Mesenchymal stem cell (in vitro differentiated cells and primary cell): Measurements from ENCODE around the gene RSF1.
A peak's percentile ranks its signal among the peaks of the same experiment; 100 is the strongest.

Experiments used
- DNase-seq: peaks from one replicate; pipeline ENCODE4 v3.0.0-alpha.2; 2013
- H2AFZ ChIP-seq: one replicate; pipeline ENCODE4 v1.6.1; 2013; ENCODE audit warnings: low read depth, mild to moderate bottlenecking, control low read depth, inconsistent platforms, low read length, moderate library complexity
- H2AK5ac ChIP-seq: 2 replicates; pipeline ENCODE4 v1.6.1; 2013; ENCODE audit warnings: low read length, moderate library complexity, mild to moderate bottlenecking, inconsistent platforms; ENCODE audit not compliant: severe bottlenecking
- H2BK120ac ChIP-seq: one replicate; pipeline ENCODE4 v1.6.1; 2013; ENCODE audit warnings: low read depth, mild to moderate bottlenecking, inconsistent platforms, low read length, moderate library complexity
- H2BK12ac ChIP-seq, 2 experiments: one replicate each; pipeline ENCODE4 v1.6.1; 2013; ENCODE audit warnings: inconsistent platforms in 2 of 2, low read length in 2 of 2, mild to moderate bottlenecking in 2 of 2, moderate library complexity in 2 of 2, control low read depth in 1 of 2
- H2BK15ac ChIP-seq: one replicate; pipeline ENCODE4 v1.6.1; 2013; ENCODE audit warnings: mild to moderate bottlenecking, low read depth, inconsistent platforms; ENCODE audit not compliant: poor library complexity, severe bottlenecking
- H2BK5ac ChIP-seq: 2 replicates; pipeline ENCODE4 v1.6.1; 2013; ENCODE audit warnings: low read depth, mild to moderate bottlenecking, low read length, control low read depth, inconsistent platforms; ENCODE audit not compliant: poor library complexity, severe bottlenecking
- H3K14ac ChIP-seq, 2 experiments: one replicate each; pipeline ENCODE4 v1.6.1; 2013; ENCODE audit warnings: inconsistent platforms in 2 of 2, low read length in 2 of 2, control low read depth in 1 of 2, mild to moderate bottlenecking in 1 of 2, moderate library complexity in 1 of 2
- H3K18ac ChIP-seq, 2 experiments: one replicate each; pipeline ENCODE4 v1.6.1; 2013; ENCODE audit warnings: inconsistent platforms in 2 of 2, low read length in 2 of 2, control low read depth in 1 of 2, low read depth in 1 of 2, mild to moderate bottlenecking in 1 of 2
- H3K23ac ChIP-seq, 2 experiments: one replicate each; pipeline ENCODE4 v1.6.1; 2013; ENCODE audit warnings: inconsistent platforms in 2 of 2, low read length in 2 of 2, mild to moderate bottlenecking in 2 of 2, moderate library complexity in 2 of 2, control low read depth in 1 of 2
- H3K27ac ChIP-seq: 2 replicates; pipeline ENCODE4 v1.5.1; 2013; ENCODE audit warnings: mild to moderate bottlenecking, moderate library complexity, low read length, control low read depth, inconsistent platforms; ENCODE audit not compliant: poor library complexity, severe bottlenecking
- H3K27me3 ChIP-seq, 2 experiments: 2 replicates each; pipeline versions ENCODE4 v1.6.1 to v1.7.0; 2013; ENCODE audit warnings: low read length in 2 of 2, mild to moderate bottlenecking in 2 of 2, moderate library complexity in 2 of 2, control low read depth in 1 of 2, inconsistent platforms in 1 of 2; ENCODE audit not compliant: control insufficient read depth in 1 of 2, insufficient read depth in 1 of 2
- H3K36me3 ChIP-seq, 2 experiments: 2 replicates each; pipeline versions ENCODE4 v1.6.1 to v1.7.0; 2013; ENCODE audit warnings: low read length in 2 of 2, control low read depth in 1 of 2, inconsistent platforms in 1 of 2, low read depth in 1 of 2, mild to moderate bottlenecking in 1 of 2; ENCODE audit not compliant: insufficient read depth in 2 of 2, control insufficient read depth in 1 of 2
- H3K4ac ChIP-seq, 2 experiments: one replicate each; pipeline ENCODE4 v1.6.1; 2013; ENCODE audit warnings: inconsistent platforms in 2 of 2, low read length in 2 of 2, mild to moderate bottlenecking in 2 of 2, moderate library complexity in 2 of 2, control low read depth in 1 of 2, low read depth in 1 of 2
- H3K4me1 ChIP-seq: 2 replicates; pipeline ENCODE4 v1.6.1; 2013; ENCODE audit warnings: low read depth, low read length, control low read depth; ENCODE audit not compliant: control insufficient read depth, insufficient read depth
- H3K4me2 ChIP-seq: 2 replicates; pipeline ENCODE4 v1.6.1; 2013; ENCODE audit warnings: low read length, mild to moderate bottlenecking, inconsistent platforms; ENCODE audit not compliant: poor library complexity, severe bottlenecking
- H3K4me3 ChIP-seq, 2 experiments: 2 replicates each; pipeline versions ENCODE4 v1.5.1 to v1.7.0; 2013; ENCODE audit warnings: low read length in 2 of 2, mild to moderate bottlenecking in 2 of 2, control low read depth in 1 of 2, low read depth in 1 of 2; ENCODE audit not compliant: insufficient read depth in 1 of 2
- H3K79me1 ChIP-seq: replicated peaks from 2 replicates; pipeline ENCODE4 v1.6.1; 2013; ENCODE audit warnings: mild to moderate bottlenecking, control low read depth, low read length, inconsistent platforms; ENCODE audit not compliant: poor library complexity, severe bottlenecking
- H3K9ac ChIP-seq: 2 replicates; pipeline ENCODE4 v1.7.0; 2013; ENCODE audit warnings: mild to moderate bottlenecking, low read length, moderate library complexity
- H3K9me3 ChIP-seq: 2 replicates; pipeline ENCODE4 v1.7.0; 2013; ENCODE audit warnings: mild to moderate bottlenecking, low read length; ENCODE audit not compliant: control insufficient read depth
- H4K8ac ChIP-seq: one replicate; pipeline ENCODE4 v1.6.1; 2013; ENCODE audit warnings: inconsistent platforms, mild to moderate bottlenecking, low read length, moderate library complexity
- H4K91ac ChIP-seq: one replicate; pipeline ENCODE4 v1.6.1; 2013; ENCODE audit warnings: mild to moderate bottlenecking, low read length, inconsistent platforms
- WGBS: methylation state at CpG from one replicate; pipeline ENCODE4 v1.1.7; 2013; ENCODE audit warnings: mixed read lengths; 5-methylcytosine and 5-hydroxymethylcytosine counted together

The RSF1 gene

DNA sequence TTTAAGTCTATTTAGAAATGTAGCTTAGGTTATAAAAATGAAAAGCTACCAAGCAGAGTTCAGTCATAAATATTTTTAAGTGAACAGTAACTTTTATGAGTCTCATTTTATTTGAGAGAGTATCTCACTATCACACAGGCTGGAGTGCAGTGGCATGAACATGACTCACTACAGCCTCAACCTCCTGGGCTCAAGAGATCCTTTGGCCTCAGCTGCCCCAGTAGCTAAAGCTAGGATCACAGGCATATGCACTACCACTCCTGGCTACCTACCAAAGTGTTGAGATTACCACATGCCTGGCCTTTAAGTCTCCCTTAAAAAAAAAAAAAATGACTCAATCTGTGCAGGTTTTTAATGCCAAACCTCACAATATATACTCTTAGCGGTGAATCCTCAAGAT, 148.3 kb downstream of the RSF1 start:
- Histone ChIP-seq H3K36me3 (peaks cover 25 to 87% of the 10 kb centered on the region in 2 experiments), H4K91ac (no peak overlapping the region), H3K23ac (no peak overlapping the region), H3K27ac (no peak overlapping the region), H2AFZ (no peak overlapping the region), H3K4me2 (no peak overlapping the region), H3K14ac (no peak overlapping the region), H3K18ac (no peak overlapping the region), H3K4me1 (peaks cover 2% of the 10 kb centered on the region), H2BK120ac (no peak overlapping the region), H3K4me3 (no peak overlapping the region), H3K79me1 (peaks cover 3% of the 10 kb centered on the region), H3K27me3 (no peaks in the 10 kb centered on the region), H2BK12ac (no peak overlapping the region), H4K8ac (no peak overlapping the region), H2BK5ac (no peak overlapping the region), H3K9ac (peak overlapping the region; percentile 24), H2AK5ac (no peak overlapping the region), H3K4ac (no peak overlapping the region), H2BK15ac (no peak overlapping the region), H3K9me3 (no peaks in the 10 kb centered on the region)
- DNase-seq: peak; percentile 60
- no CpG with 5 or more reads among the region's 1 CpG for WGBS

DNA sequence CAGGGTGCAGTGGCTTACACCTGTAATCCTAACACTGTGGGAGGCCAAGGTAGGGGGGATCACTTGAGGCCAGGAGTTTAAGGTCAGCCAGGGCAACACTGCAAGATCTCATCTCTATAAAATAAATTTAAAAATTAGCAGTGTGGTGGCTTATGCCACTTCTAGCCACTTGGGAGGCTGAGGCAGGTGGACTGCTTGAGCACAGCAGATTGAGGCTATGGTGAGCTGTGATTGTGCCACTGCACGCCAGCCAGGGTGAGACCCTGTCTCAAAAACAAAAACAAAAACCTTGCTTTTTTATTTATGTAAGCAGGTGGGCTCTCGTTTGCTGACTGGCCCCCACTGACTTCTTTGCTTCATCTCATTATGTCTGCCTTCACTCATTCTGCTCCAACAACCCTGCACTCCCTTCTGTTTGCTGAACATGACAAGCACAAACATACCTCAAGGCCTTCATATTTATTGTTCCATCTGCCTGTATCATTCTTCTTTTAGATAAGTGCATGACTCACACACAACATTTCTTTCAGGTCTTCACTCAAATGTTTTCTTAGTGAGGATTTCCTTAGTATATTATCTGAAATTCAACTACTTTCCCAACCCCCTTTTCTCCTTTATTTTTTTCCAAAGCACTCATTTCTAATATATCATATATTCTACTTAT, 150.5 kb downstream of the RSF1 start:
- Histone ChIP-seq H3K4me1 (peaks cover 2% of the 10 kb centered on the region), H4K8ac (no peak overlapping the region), H3K14ac (no peak overlapping the region), H2BK12ac (no peak overlapping the region), H3K4me2 (no peak overlapping the region), H3K27ac (no peak overlapping the region), H3K4me3 (no peak overlapping the region), H2BK15ac (no peak overlapping the region), H2BK120ac (no peak overlapping the region), H3K36me3 (peaks cover 27 to 86% of the 10 kb centered on the region in 2 experiments), H3K9ac (no peak overlapping the region), H3K27me3 (no peaks in the 10 kb centered on the region), H2AK5ac (no peak overlapping the region), H4K91ac (no peak overlapping the region), H3K79me1 (peaks cover 5% of the 10 kb centered on the region), H2BK5ac (no peak overlapping the region), H2AFZ (no peak overlapping the region), H3K9me3 (no peaks in the 10 kb centered on the region), H3K18ac (no peak overlapping the region), H3K23ac (no peak overlapping the region), H3K4ac (no peak overlapping the region)
- WGBS: 93% methylated on average over 2 of the region's 2 CpGs
- peak; percentile 6 for DNase-seq

DNA sequence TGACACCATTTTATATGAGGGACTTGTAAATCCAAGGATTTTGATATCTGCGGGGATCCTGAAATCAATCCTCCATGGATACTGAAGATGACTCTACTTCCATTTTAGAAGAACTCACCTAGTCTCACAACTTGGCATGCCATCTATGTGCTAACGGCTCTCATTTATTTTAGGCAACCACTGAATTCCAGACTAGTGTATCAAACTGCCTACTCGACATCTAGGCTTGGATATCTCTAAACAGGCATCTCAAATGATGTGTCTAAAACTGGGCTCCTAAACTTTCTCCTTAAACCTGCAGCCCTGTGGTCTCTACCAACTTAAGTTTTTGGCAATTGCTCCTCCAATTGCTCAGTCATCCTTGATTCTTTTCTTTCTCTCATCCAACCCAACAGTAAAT, 151.8 kb downstream of the RSF1 start:
- H3K4ac ChIP-seq: no peak overlapping the region
- H3K18ac ChIP-seq: no peak overlapping the region
- WGBS: 80% methylated on average over 3 of the region's 3 CpGs

DNA sequence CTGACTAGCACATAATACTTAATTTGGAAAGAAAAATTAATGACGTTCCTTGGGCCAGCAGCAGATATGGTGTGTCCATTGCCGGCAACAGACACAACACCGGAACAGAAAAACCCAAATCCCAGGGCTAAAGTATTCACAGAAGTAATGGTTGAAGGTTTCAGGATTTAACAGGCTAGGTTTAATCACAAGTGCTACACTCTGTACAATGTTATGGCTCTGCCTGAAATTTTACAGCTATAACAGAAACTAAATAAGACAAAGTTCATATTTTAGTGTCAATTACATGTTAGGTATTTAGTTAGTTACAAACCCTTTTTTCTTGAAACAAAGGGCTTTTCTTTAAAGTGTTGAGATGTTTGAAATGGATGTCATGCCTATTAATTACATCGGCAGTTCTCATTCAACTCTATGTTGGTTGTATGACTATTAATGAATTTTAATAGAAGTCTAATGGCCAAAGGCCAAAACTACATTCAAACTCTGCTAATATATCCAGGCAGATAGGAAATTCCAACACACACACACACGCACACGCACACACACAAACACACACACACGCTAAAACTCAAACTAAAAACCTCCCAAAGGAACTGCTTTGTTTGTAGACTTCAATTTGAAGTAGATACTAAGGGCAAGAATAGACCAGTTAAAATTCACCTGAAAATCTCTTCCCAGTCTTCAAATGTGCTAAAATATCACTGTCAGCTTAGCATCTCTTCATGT, 155.1 kb downstream of the RSF1 start:
- Histone ChIP-seq H3K4me3 (no peak overlapping the region), H2AK5ac (no peak overlapping the region), H3K18ac (no peak overlapping the region), H3K23ac (no peak overlapping the region), H4K8ac (no peak overlapping the region), H2BK12ac (no peak overlapping the region), H3K79me1 (peaks cover 7% of the 10 kb centered on the region), H3K4ac (no peak overlapping the region), H3K36me3 (peaks cover 17 to 74% of the 10 kb centered on the region in 2 experiments), H3K27ac (no peak overlapping the region), H3K4me1 (no peaks in the 10 kb centered on the region), H2BK5ac (no peak overlapping the region), H3K9ac (no peak overlapping the region), H3K4me2 (no peak overlapping the region), H2AFZ (no peak overlapping the region), H3K9me3 (no peaks in the 10 kb centered on the region), H4K91ac (no peak overlapping the region), H3K27me3 (no peaks in the 10 kb centered on the region), H2BK15ac (no peak overlapping the region), H2BK120ac (no peak overlapping the region), H3K14ac (no peak overlapping the region)
- WGBS: 93% methylated on average over 5 of the region's 7 CpGs
- no peak for DNase-seq

More for the DNA sequence above, 151.8 kb downstream of the RSF1 start:
- no peak overlapping the region for H3K4me3 ChIP-seq
- H2AFZ ChIP-seq: no peak overlapping the region
- H3K27ac ChIP-seq: no peak overlapping the region
- no peak for DNase-seq
- H3K36me3 ChIP-seq: peaks cover 25 to 86% of the 10 kb centered on the region in 2 experiments
- H2AK5ac ChIP-seq: no peak overlapping the region
- H4K8ac ChIP-seq: no peak overlapping the region
- no peak overlapping the region for H2BK12ac ChIP-seq
- no peaks in the 10 kb centered on the region for H3K9me3 ChIP-seq
- no peak overlapping the region for H4K91ac ChIP-seq
- H3K27me3 ChIP-seq: no peaks in the 10 kb centered on the region
- H2BK15ac ChIP-seq: no peak overlapping the region
- H2BK5ac ChIP-seq: no peak overlapping the region
- H3K9ac ChIP-seq: no peak overlapping the region
- no peak overlapping the region for H3K4me2 ChIP-seq
- no peak overlapping the region for H2BK120ac ChIP-seq
- H3K79me1 ChIP-seq: peaks cover 7% of the 10 kb centered on the region
- H3K23ac ChIP-seq: no peak overlapping the region
- H3K14ac ChIP-seq: no peak overlapping the region
- peaks cover 2% of the 10 kb centered on the region for H3K4me1 ChIP-seq
